PC-9 (cell line): ENCODE data around the gene PRICKLE4. TPM values are rescaled to one million over a fixed set of nuclear protein-coding genes. Genes with fewer than 3 reads are reported as not detected.
A peak's percentile ranks its signal among the peaks of the same experiment; 100 is the strongest.

Experiments
- BruUV-seq: library from RNA; stranded (reverse); fragments of 400-500 nt; replicated peaks from 2 replicates; lab custom pipeline; 2021; lab: Mats Ljungman, UMichigan
- CTCF ChIA-PET: fragments of 300-600 bp; sonication (Branson Sonifier 250); formaldehyde crosslinking; loops from one replicate; lab custom pipeline; 2022; ENCODE audit warnings: antibody characterized with exemption; lab: Charles Lee
- POLR2A ChIA-PET: fragments of 300-600 bp; sonication (Branson Sonifier 250); formaldehyde crosslinking; loops from one replicate; lab custom pipeline; 2022; ENCODE audit warnings: antibody characterized with exemption; ENCODE audit not compliant: unreplicated experiment; lab: Charles Lee
- DNase-seq, 2 experiments: peaks; one replicate each; pipeline versions ENCODE4 v3.0.0 to v3.0.0-alpha.2; 2015 to 2022; ENCODE audit warnings: mixed read lengths in 1 of 2
- H2AFZ ChIP-seq: fragments of 200-600 bp; sonication (generic); 2 replicates; pipeline ENCODE4 v1.8.1; 2017; ENCODE audit warnings: antibody characterized with exemption
- H3F3A ChIP-seq: fragments of 200-600 bp; sonication (generic); 2 replicates; pipeline ENCODE4 v1.8.1; 2017; ENCODE audit warnings: antibody characterized with exemption, mild to moderate bottlenecking, low read depth; ENCODE audit not compliant: insufficient read depth
- H3K27ac ChIP-seq: fragments of 200-600 bp; sonication (generic); 2 replicates; pipeline ENCODE4 v1.6.1; 2016; ENCODE audit warnings: mixed run types
- H3K27me3 ChIP-seq: fragments of 200-600 bp; sonication (generic); 2 replicates; pipeline ENCODE4 v1.6.1; 2016; ENCODE audit warnings: low read depth, mixed run types; ENCODE audit not compliant: insufficient read depth
- H3K36me3 ChIP-seq: fragments of 200-600 bp; sonication (generic); 2 replicates; pipeline ENCODE4 v1.6.1; 2016; ENCODE audit warnings: low read depth, mixed run types
- H3K4me1 ChIP-seq: fragments of 200-600 bp; sonication (generic); replicated peaks from 2 replicates; pipeline ENCODE4 v1.6.1; 2016; ENCODE audit warnings: mixed run types; ENCODE audit not compliant: insufficient read depth
- H3K4me2 ChIP-seq: fragments of 200-600 bp; sonication (generic); 2 replicates; pipeline ENCODE4 v1.6.1; 2017; ENCODE audit warnings: mixed run types
- H3K4me3 ChIP-seq: fragments of 200-600 bp; sonication (generic); 2 replicates; pipeline ENCODE4 v1.6.1; 2016; ENCODE audit warnings: mixed run types
- H3K79me2 ChIP-seq: fragments of 200-600 bp; sonication (generic); 2 replicates; pipeline ENCODE4 v1.6.1; 2017; ENCODE audit warnings: low read depth, mixed run types
- H3K9me2 ChIP-seq: fragments of 200-600 bp; sonication (generic); 2 replicates; pipeline ENCODE4 v1.8.1; 2017; ENCODE audit warnings: mild to moderate bottlenecking; ENCODE audit not compliant: insufficient read depth
- H3K9me3 ChIP-seq: fragments of 200-600 bp; sonication (generic); 2 replicates; pipeline ENCODE4 v1.8.1; 2016; ENCODE audit warnings: low read depth; ENCODE audit not compliant: insufficient read depth
- H4K20me1 ChIP-seq: fragments of 200-600 bp; sonication (generic); 2 replicates; pipeline ENCODE4 v1.8.1; 2017; ENCODE audit not compliant: insufficient read depth
- CTCF ChIP-seq: fragments of 200-600 bp; sonication (generic); conservative IDR thresholded peaks from 2 replicates; pipeline ENCODE4 v1.6.1; 2017; ENCODE audit warnings: mixed run types, antibody characterized with exemption, mild to moderate bottlenecking, moderate library complexity
- EZH2 ChIP-seq: fragments of 200-600 bp; sonication (generic); IDR thresholded peaks from 2 replicates; pipeline ENCODE4 v1.8.0; 2017; ENCODE audit warnings: antibody characterized with exemption, low read depth
- intact Hi-C: fragments of 100-400 bp; cut with micrococcal nuclease; formaldehyde crosslinking; loops from one replicate; pipeline ENCODE4 v1.10.0; 2022; ENCODE audit not compliant: unreplicated experiment
- total RNA-seq: library from RNA; stranded (reverse); gene quantifications from 2 replicates; pipeline ENCODE4 v1.2.3, GENCODE V29; 2021

The PRICKLE4 gene
- total RNA-seq, 1 experiment from 2014 or later, result 9.2 TPM

- peak within 1 kb of the TSS; percentile 76 for H2AFZ ChIP-seq
- ChIA-PET CTCF (interaction anchor here (0.6 to 2.0 kb wide), 6 partner anchors 28 to 417 kb away, joined by 3 to 10 read pairs (median 3); partner anchors contain the start of genes BYSL and MED20), POLR2A (interaction anchor here (0.6 to 0.7 kb wide), 2 partner anchors 134 to 439 kb away, joined by 3 to 11 read pairs; partner anchors contain the start of genes BYSL and MED20)
These were observed 6.8 kb downstream of the PRICKLE4 start, which contains the start of gene TOMM6 for GRCh38 chr6:41787219-41787917. TSS of gene TOMM6 (plus strand) at chr6:41787694. CDS start at chr6:41787698, 4 bp downstream.

GRCh38 chr6:41789390-41789724, 8.8 kb downstream of the PRICKLE4 start:
- DNase-seq, result no peak
- H3K36me3 ChIP-seq, result peaks cover 28% of the 10 kb centered on the region
- TF ChIP-seq EZH2, result no peak
- TF ChIP-seq CTCF, result no peak
- peak overlapping the region; percentile 1; the same call in 1 of the 2 replicates for H3K27ac ChIP-seq
- no peaks in the 10 kb centered on the region for H3K9me3 ChIP-seq
- no peak overlapping the region for H2AFZ ChIP-seq
- BruUV-seq, result no TSS peak
- CTCF ChIA-PET, result no interaction called here
- peaks cover 37% of the 10 kb centered on the region for H3K79me2 ChIP-seq
- H3K9me2 ChIP-seq, result no peaks in the 10 kb centered on the region
- H3K4me3 ChIP-seq, result peak overlapping the region; percentile 100; the same call in 1 of the 2 replicates
- H3K27me3 ChIP-seq, result no peaks in the 10 kb centered on the region
- no peaks in the 10 kb centered on the region; the same call in 1 of the 2 replicates for H4K20me1 ChIP-seq
- intact Hi-C loops, result loop anchor here (10.0 kb wide), 1 partner anchor 935 kb away; the partner anchor contains the start of gene PRPH2
- POLR2A ChIA-PET, result interaction anchor here (0.6 kb wide), 1 partner anchor 242 kb away, joined by 5 read pairs; no protein-coding TSS in a partner anchor
- H3K4me2 ChIP-seq, result peak overlapping the region; percentile 90; the same call in 1 of the 2 replicates
- H3K4me1 ChIP-seq, result peaks cover 32% of the 10 kb centered on the region
- H3F3A ChIP-seq, result peaks cover 51% of the 10 kb centered on the region

More at GRCh38 chr6:41787219-41787917, 6.8 kb downstream of the PRICKLE4 start, which contains the start of gene TOMM6:
- intact Hi-C loops, result loop anchor here (1.0 to 10.0 kb wide), 2 partner anchors 134 to 937 kb away; partner anchors contain the start of genes BYSL, MED20 and PRPH2
- peaks cover 42% of the 10 kb centered on the region for H3K4me1 ChIP-seq
- BruUV-seq, result TSS peak; percentile 78
- DNase-seq, result peak; percentile 83 to 92
- peak within 1 kb of the TSS; percentile 90 for H3K4me2 ChIP-seq
- no peaks in the 10 kb centered on the region; the same call in 1 of the 2 replicates for H4K20me1 ChIP-seq
- H3K27ac ChIP-seq, result peak within 1 kb of the TSS; percentile 91
- peak within 1 kb of the TSS; percentile 100 for H3K4me3 ChIP-seq
- peaks cover 37% of the 10 kb centered on the region for H3K79me2 ChIP-seq
- no peaks in the 10 kb centered on the region for H3K9me2 ChIP-seq
- H3K9me3 ChIP-seq, result no peaks in the 10 kb centered on the region
- peaks cover 62% of the 10 kb centered on the region for H3F3A ChIP-seq
- no peaks in the 10 kb centered on the region for H3K27me3 ChIP-seq
- H3K36me3 ChIP-seq, result peaks cover 28% of the 10 kb centered on the region
- TF ChIP-seq EZH2 (no peak), CTCF (peak; percentile 88)

- no peaks in the 10 kb centered on the region; the same call in 1 of the 2 replicates for H4K20me1 ChIP-seq
- CTCF ChIA-PET, result no interaction called here
These were observed 9.5 kb downstream of the PRICKLE4 start for GRCh38 chr6:41790045-41790444.

More at GRCh38 chr6:41790045-41790444, 9.5 kb downstream of the PRICKLE4 start:
- H3K9me3 ChIP-seq, result no peaks in the 10 kb centered on the region
- H3K9me2 ChIP-seq, result no peaks in the 10 kb centered on the region
- POLR2A ChIA-PET, result interaction anchor here (0.6 to 0.8 kb wide), 4 partner anchors 25 to 1103 kb away, joined by 3 to 5 read pairs (median 5); no protein-coding TSS in a partner anchor
- H3K27me3 ChIP-seq, result no peaks in the 10 kb centered on the region
- no peak overlapping the region for H3K27ac ChIP-seq
- TF ChIP-seq EZH2, result no peak
- no peak for TF ChIP-seq CTCF
- no peak for DNase-seq
- no TSS peak for BruUV-seq
- no peak overlapping the region for H2AFZ ChIP-seq
- H3K36me3 ChIP-seq, result peaks cover 28% of the 10 kb centered on the region
- no peak overlapping the region for H3K4me2 ChIP-seq
- peaks cover 47% of the 10 kb centered on the region for H3F3A ChIP-seq
- peaks cover 37% of the 10 kb centered on the region for H3K79me2 ChIP-seq
- peaks cover 26% of the 10 kb centered on the region for H3K4me1 ChIP-seq
- no peak overlapping the region for H3K4me3 ChIP-seq
- intact Hi-C loops, result no loop called here
